MM.1S (cell line): ENCODE results near the gene FXR1.

ENCODE experiments used
- DNase-seq: peaks from one replicate; pipeline ENCODE4 v3.0.0-alpha.2; 2015
- H2AFZ ChIP-seq: fragments of 300-600 bp; sonication (generic); 2 replicates; pipeline ENCODE4 v1.6.0; 2016; ENCODE audit warnings: antibody characterized with exemption, low read length
- H3F3A ChIP-seq: fragments of 300-600 bp; sonication (generic); 2 replicates; pipeline ENCODE4 v1.6.1; 2016; ENCODE audit warnings: mild to moderate bottlenecking, antibody characterized with exemption, low read length, moderate library complexity, mixed read lengths; ENCODE audit not compliant: insufficient read depth
- H3K27ac ChIP-seq: fragments of 300-600 bp; sonication (generic); 2 replicates; pipeline ENCODE4 v1.5.1; 2016; ENCODE audit warnings: mild to moderate bottlenecking, low read length
- H3K27me3 ChIP-seq: fragments of 300-600 bp; sonication (generic); replicated peaks from 2 replicates; pipeline ENCODE4 v1.6.0; 2016; ENCODE audit warnings: low read length; ENCODE audit not compliant: insufficient read depth
- H3K36me3 ChIP-seq: fragments of 300-600 bp; sonication (generic); replicated peaks from 2 replicates; pipeline ENCODE4 v1.6.1; 2016; ENCODE audit warnings: mild to moderate bottlenecking, low read length, mixed read lengths; ENCODE audit not compliant: insufficient read depth
- H3K4me1 ChIP-seq: fragments of 300-600 bp; sonication (generic); 2 replicates; pipeline ENCODE4 v1.6.1; 2016; ENCODE audit warnings: low read length, mixed read lengths
- H3K4me2 ChIP-seq: fragments of 300-600 bp; sonication (generic); 2 replicates; pipeline ENCODE4 v1.6.0; 2016; ENCODE audit warnings: low read depth, low read length
- H3K4me3 ChIP-seq: fragments of 300-600 bp; sonication (generic); 2 replicates; pipeline ENCODE4 v1.5.1; 2016; ENCODE audit warnings: low read length, mixed read lengths
- H3K79me2 ChIP-seq: fragments of 300-600 bp; sonication (generic); 2 replicates; pipeline ENCODE4 v1.6.1; 2016; ENCODE audit warnings: mixed run types, low read length, mixed read lengths
- H3K9ac ChIP-seq: fragments of 300-600 bp; sonication (generic); 2 replicates; pipeline ENCODE4 v1.6.1; 2016; ENCODE audit warnings: low read length, mixed read lengths
- H3K9me2 ChIP-seq: fragments of 300-600 bp; sonication (generic); replicated peaks from 2 replicates; pipeline ENCODE4 v1.6.1; 2016; ENCODE audit warnings: mild to moderate bottlenecking, low read length, mixed read lengths; ENCODE audit not compliant: insufficient read depth
- H3K9me3 ChIP-seq: fragments of 300-600 bp; sonication (generic); replicated peaks from 2 replicates; pipeline ENCODE4 v1.6.1; 2016; ENCODE audit warnings: mild to moderate bottlenecking, low read length, mixed read lengths; ENCODE audit not compliant: insufficient read depth
- H4K20me1 ChIP-seq: fragments of 300-600 bp; sonication (generic); 2 replicates; pipeline ENCODE4 v1.6.1; 2016; ENCODE audit warnings: mild to moderate bottlenecking, low read length, moderate library complexity, mixed read lengths; ENCODE audit not compliant: insufficient read depth
- EZH2 ChIP-seq: fragments of 300-600 bp; sonication (generic); optimal IDR thresholded peaks from 2 replicates; pipeline ENCODE3; 2017; ENCODE audit warnings: low read depth, mild to moderate bottlenecking, antibody characterized with exemption, low read length, mixed read lengths
- EZH2phosphoT487 ChIP-seq: fragments of 300-600 bp; sonication (generic); IDR thresholded peaks from 2 replicates; pipeline ENCODE4 v1.6.1; 2018; ENCODE audit warnings: antibody characterized with exemption, low read length
- TF ChIP-seq, protein P1 (sequence below): fragments of 300-600 bp; sonication (generic); IDR thresholded peaks from 2 replicates; pipeline ENCODE4 v1.5.1; 2016; ENCODE audit warnings: antibody characterized with exemption, low read length, mixed read lengths

Gene FXR1

GRCh38 chr3:180970931-180971330 lies 58.5 kb downstream of the FXR1 start:
- Histone ChIP-seq H3K27ac (no peak overlapping the region), H3K27me3 (no peaks in the 10 kb centered on the region), H3F3A (peaks cover 5% of the 10 kb centered on the region; the same call in 1 of the 2 replicates), H3K4me3 (no peak overlapping the region), H3K9me3 (no peaks in the 10 kb centered on the region), H3K36me3 (peaks cover 41% of the 10 kb centered on the region), H3K9ac (no peak overlapping the region), H3K9me2 (no peaks in the 10 kb centered on the region), H2AFZ (no peak overlapping the region), H3K4me2 (no peak overlapping the region), H4K20me1 (peaks cover 4% of the 10 kb centered on the region; the same call in 1 of the 2 replicates), H3K4me1 (peaks cover 10% of the 10 kb centered on the region), H3K79me2 (peaks cover 31% of the 10 kb centered on the region)
- no peak for DNase-seq
- no peak for TF ChIP-seq EZH2
- TF ChIP-seq EZH2phosphoT487, result no peak
- TF ChIP-seq, protein P1, sequence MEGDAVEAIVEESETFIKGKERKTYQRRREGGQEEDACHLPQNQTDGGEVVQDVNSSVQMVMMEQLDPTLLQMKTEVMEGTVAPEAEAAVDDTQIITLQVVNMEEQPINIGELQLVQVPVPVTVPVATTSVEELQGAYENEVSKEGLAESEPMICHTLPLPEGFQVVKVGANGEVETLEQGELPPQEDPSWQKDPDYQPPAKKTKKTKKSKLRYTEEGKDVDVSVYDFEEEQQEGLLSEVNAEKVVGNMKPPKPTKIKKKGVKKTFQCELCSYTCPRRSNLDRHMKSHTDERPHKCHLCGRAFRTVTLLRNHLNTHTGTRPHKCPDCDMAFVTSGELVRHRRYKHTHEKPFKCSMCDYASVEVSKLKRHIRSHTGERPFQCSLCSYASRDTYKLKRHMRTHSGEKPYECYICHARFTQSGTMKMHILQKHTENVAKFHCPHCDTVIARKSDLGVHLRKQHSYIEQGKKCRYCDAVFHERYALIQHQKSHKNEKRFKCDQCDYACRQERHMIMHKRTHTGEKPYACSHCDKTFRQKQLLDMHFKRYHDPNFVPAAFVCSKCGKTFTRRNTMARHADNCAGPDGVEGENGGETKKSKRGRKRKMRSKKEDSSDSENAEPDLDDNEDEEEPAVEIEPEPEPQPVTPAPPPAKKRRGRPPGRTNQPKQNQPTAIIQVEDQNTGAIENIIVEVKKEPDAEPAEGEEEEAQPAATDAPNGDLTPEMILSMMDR, result no peak

GRCh38 chr3:180973543-180973942 lies 61.1 kb downstream of the FXR1 start:
- H3K79me2 ChIP-seq, result peaks cover 21% of the 10 kb centered on the region; the same call in 1 of the 2 replicates
- H3K4me2 ChIP-seq, result no peak overlapping the region
- H2AFZ ChIP-seq, result no peak overlapping the region
- no peak for DNase-seq
- H3K9ac ChIP-seq, result no peak overlapping the region
- no peaks in the 10 kb centered on the region; the same call in 1 of the 2 replicates for H3F3A ChIP-seq
- peaks cover 31% of the 10 kb centered on the region for H3K36me3 ChIP-seq
- H3K4me3 ChIP-seq, result no peak overlapping the region
- no peak for TF ChIP-seq EZH2
- H4K20me1 ChIP-seq, result peaks cover 6% of the 10 kb centered on the region; the same call in 1 of the 2 replicates
- no peak overlapping the region for H3K27ac ChIP-seq
- no peaks in the 10 kb centered on the region for H3K9me3 ChIP-seq
- H3K4me1 ChIP-seq, result peaks cover 10% of the 10 kb centered on the region
- no peaks in the 10 kb centered on the region for H3K9me2 ChIP-seq
- no peaks in the 10 kb centered on the region for H3K27me3 ChIP-seq

GRCh38 chr3:180974286-180974685 lies 61.8 kb downstream of the FXR1 start:
- no peaks in the 10 kb centered on the region for H3K27me3 ChIP-seq
- peaks cover 25% of the 10 kb centered on the region for H3K36me3 ChIP-seq
- TF ChIP-seq, protein P1, result no peak
- TF ChIP-seq EZH2 (no peak), EZH2phosphoT487 (no peak)
- no peak overlapping the region for H3K4me3 ChIP-seq
- no peaks in the 10 kb centered on the region; the same call in 1 of the 2 replicates for H3F3A ChIP-seq
- H2AFZ ChIP-seq, result no peak overlapping the region
- no peaks in the 10 kb centered on the region for H3K9me2 ChIP-seq
- DNase-seq, result no peak
- H3K4me1 ChIP-seq, result peaks cover 10% of the 10 kb centered on the region
- H4K20me1 ChIP-seq, result peaks cover 3% of the 10 kb centered on the region; the same call in 1 of the 2 replicates
- H3K9me3 ChIP-seq, result no peaks in the 10 kb centered on the region
- H3K9ac ChIP-seq, result no peak overlapping the region
- H3K4me2 ChIP-seq, result no peak overlapping the region
- H3K27ac ChIP-seq, result no peak overlapping the region
- peaks cover 21% of the 10 kb centered on the region; the same call in 1 of the 2 replicates for H3K79me2 ChIP-seq

- Histone ChIP-seq H3K4me1 (peaks cover 9% of the 10 kb centered on the region), H3K4me2 (no peak overlapping the region), H3K4me3 (no peak overlapping the region), H3K9me3 (no peaks in the 10 kb centered on the region), H3K79me2 (peaks cover 8% of the 10 kb centered on the region; the same call in 1 of the 2 replicates), H2AFZ (no peak overlapping the region), H4K20me1 (peaks cover 3% of the 10 kb centered on the region; the same call in 1 of the 2 replicates), H3F3A (peaks cover 13% of the 10 kb centered on the region; the same call in 1 of the 2 replicates), H3K27me3 (no peaks in the 10 kb centered on the region), H3K27ac (no peak overlapping the region), H3K9ac (no peak overlapping the region), H3K9me2 (no peaks in the 10 kb centered on the region), H3K36me3 (peaks cover 9% of the 10 kb centered on the region; the same call in 1 of the 2 replicates)
- no peak for DNase-seq
- TF ChIP-seq, protein P1, result no peak
- TF ChIP-seq EZH2, result no peak
- TF ChIP-seq EZH2phosphoT487, result no peak
Observed at GRCh38 chr3:180977498-180977897, 65.0 kb downstream of the FXR1 start.
